ENCODE data around the gene DMC1.

DNA sequence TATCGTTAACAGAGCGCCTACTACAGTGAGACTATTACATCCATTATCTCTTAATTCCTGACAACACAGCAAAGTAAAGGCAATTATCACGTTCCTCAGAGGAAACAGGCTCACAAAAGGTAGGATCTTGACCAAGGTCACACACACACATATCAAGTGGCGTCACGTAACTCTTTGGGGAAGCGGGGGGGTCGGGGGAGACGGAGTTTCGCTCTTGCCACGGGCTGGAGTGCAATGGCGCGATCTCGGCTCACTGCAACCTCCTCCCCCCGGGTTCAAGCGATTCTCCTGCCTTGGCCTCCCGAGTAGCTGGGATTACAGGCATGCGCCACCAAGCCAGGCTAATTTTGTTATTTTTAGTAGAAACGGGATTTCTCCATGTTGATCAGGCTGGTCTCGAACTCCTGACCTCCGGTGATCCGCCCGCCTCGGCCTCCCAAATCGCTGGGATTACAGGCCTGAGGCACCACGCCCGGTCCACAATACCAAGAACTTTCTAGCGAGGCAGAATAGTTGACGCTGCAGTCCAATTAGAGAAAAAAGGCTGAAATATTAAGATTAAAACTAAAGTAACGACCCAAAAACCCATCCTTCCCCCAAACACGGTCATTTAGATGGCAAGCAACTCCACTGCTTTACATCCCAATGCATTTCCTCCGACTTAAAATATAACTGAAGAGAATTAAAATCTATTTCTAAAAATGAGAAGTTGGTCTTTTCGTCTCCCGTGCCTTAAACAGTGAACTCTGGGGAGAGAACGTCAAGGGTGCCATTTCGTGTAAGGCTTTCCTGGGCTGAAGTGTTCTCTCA is 65.0 kb downstream of the DMC1 start:
- no peak for TF ChIP-seq TBP (optimal IDR thresholded peaks at IDR 0.05; ENCODE audit: low read depth, low read length)
- TF ChIP-seq PHF8 (IDR thresholded peaks at IDR 0.05; ENCODE audit: borderline replicate concordance, low read length) = no peak
- no peak for TF ChIP-seq GABPB1 (CRISPR knock-in tag; IDR thresholded peaks at IDR 0.05)
- no peak for TF ChIP-seq SRSF9 (IDR thresholded peaks at IDR 0.05; ENCODE audit: borderline replicate concordance, low read depth, low read length)
- no peak for TF ChIP-seq ZNF146 (CRISPR knock-in tag; IDR thresholded peaks at IDR 0.05; ENCODE audit: unreplicated experiment)
- no peak for TF ChIP-seq EP300 (IDR thresholded peaks at IDR 0.05; ENCODE audit: low read length)
- TF ChIP-seq MAFG (tag; conservative IDR thresholded peaks at IDR 0.05) = no peak
- TF ChIP-seq RCOR1 (IDR thresholded peaks at IDR 0.05; ENCODE audit: borderline replicate concordance in 1 of 2, low read depth in 2 of 2, low read length in 2 of 2) = no peak
- TF ChIP-seq GATA2 (CRISPR knock-in tag; IDR thresholded peaks at IDR 0.05) = no peak
- TF ChIP-seq, protein P1, sequence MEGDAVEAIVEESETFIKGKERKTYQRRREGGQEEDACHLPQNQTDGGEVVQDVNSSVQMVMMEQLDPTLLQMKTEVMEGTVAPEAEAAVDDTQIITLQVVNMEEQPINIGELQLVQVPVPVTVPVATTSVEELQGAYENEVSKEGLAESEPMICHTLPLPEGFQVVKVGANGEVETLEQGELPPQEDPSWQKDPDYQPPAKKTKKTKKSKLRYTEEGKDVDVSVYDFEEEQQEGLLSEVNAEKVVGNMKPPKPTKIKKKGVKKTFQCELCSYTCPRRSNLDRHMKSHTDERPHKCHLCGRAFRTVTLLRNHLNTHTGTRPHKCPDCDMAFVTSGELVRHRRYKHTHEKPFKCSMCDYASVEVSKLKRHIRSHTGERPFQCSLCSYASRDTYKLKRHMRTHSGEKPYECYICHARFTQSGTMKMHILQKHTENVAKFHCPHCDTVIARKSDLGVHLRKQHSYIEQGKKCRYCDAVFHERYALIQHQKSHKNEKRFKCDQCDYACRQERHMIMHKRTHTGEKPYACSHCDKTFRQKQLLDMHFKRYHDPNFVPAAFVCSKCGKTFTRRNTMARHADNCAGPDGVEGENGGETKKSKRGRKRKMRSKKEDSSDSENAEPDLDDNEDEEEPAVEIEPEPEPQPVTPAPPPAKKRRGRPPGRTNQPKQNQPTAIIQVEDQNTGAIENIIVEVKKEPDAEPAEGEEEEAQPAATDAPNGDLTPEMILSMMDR (IDR thresholded peaks at IDR 0.05 in 2 of 3, conservative IDR thresholded peaks at IDR 0.05 in 1 of 3; ENCODE audit: insufficient read depth in 2 of 3, low read depth in 1 of 3, low read length in 3 of 3) = no peak
- TF ChIP-seq, protein P2, sequence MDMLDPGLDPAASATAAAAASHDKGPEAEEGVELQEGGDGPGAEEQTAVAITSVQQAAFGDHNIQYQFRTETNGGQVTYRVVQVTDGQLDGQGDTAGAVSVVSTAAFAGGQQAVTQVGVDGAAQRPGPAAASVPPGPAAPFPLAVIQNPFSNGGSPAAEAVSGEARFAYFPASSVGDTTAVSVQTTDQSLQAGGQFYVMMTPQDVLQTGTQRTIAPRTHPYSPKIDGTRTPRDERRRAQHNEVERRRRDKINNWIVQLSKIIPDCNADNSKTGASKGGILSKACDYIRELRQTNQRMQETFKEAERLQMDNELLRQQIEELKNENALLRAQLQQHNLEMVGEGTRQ (CRISPR knock-in tag; IDR thresholded peaks at IDR 0.05) = no peak

Data from K562 (cell line).